ENCODE data around the gene SMAD1. TPM values are rescaled to one million over a fixed set of nuclear protein-coding genes. Genes with fewer than 3 reads are reported as not detected.

The SMAD1 gene
- total and polyA plus RNA-seq, 11 donors: 1.8 to 21.4 (median 14.8) TPM

GRCh38 chr4:145473203-145473602 lies 8.4 kb upstream of the SMAD1 start:
- no peaks in the 10 kb centered on the region for H3K27me3 ChIP-seq
- intact Hi-C loops (cut with DNase I): no loop called here
- 80 to 90% (median 84%) methylated on average over 3 to 4 of the region's 4 CpGs for WGBS, 4 donors

GRCh38 chr4:145480257-145480656 lies 1.4 kb upstream of the SMAD1 start:
- Histone ChIP-seq H3K36me3 (no peaks in the 10 kb centered on the region), H3K9me3 (no peaks in the 10 kb centered on the region), H3K4me1 (peaks cover 0 to 33% (median 15%) of the 10 kb centered on the region in 12 donors), H3K4me3 (no peak overlapping the region), H3K27ac (no peak overlapping the region), H3K27me3 (no peaks in the 10 kb centered on the region)
- intact Hi-C loops (cut with DNase I): loop anchor here in 8 of 10 donors (5.0 to 10.0 kb wide), 11 partner anchors 67 to 305 kb away; partner anchors contain the start of gene MMAA (in 3 of the 8)
- TF ChIP-seq CTCF (IDR thresholded peaks at IDR 0.05) (no peak), POLR2A (IDR thresholded peaks at IDR 0.05) (no peak)
- 33 to 52% (median 48%) methylated on average over 1 of the region's 1 CpG for WGBS, 4 donors
- ATAC-seq (no peak), DNase-seq (no peak)

More at GRCh38 chr4:145473203-145473602, 8.4 kb upstream of the SMAD1 start:
- no peak for TF ChIP-seq POLR2A (IDR thresholded peaks at IDR 0.05)
- TF ChIP-seq CTCF (IDR thresholded peaks at IDR 0.05): no peak
- ATAC-seq (no peak), DNase-seq (no peak)
- H3K36me3 ChIP-seq: no peaks in the 10 kb centered on the region
- H3K4me1 ChIP-seq: no peaks in the 10 kb centered on the region
- no peak overlapping the region for H3K27ac ChIP-seq
- H3K4me3 ChIP-seq: no peak overlapping the region
- H3K9me3 ChIP-seq: peaks cover 0 to 12% (median 0%) of the 10 kb centered on the region in 12 donors

- Histone ChIP-seq H3K9me3 (no peaks in the 10 kb centered on the region), H3K27ac (peak overlapping the region; percentile 92 to 99 (median 97)), H3K4me3 (peak overlapping the region; percentile 70 to 99 (median 85)), H3K4me1 (peaks cover 0 to 39% (median 22%) of the 10 kb centered on the region in 12 donors), H3K36me3 (no peaks in the 10 kb centered on the region), H3K27me3 (no peaks in the 10 kb centered on the region)
- intact Hi-C loops (cut with DNase I): loop anchor here in 8 of 10 donors (2.0 to 10.0 kb wide), 12 partner anchors 65 to 307 kb away; partner anchors contain the start of gene MMAA (in 3 of the 8)
- peak in 2 of 4 donors; percentile 45 to 52 for ATAC-seq
- TF ChIP-seq POLR2A (IDR thresholded peaks at IDR 0.05) (peak in 1 of 2 donors; percentile 3), CTCF (IDR thresholded peaks at IDR 0.05) (no peak)
- WGBS, 4 donors: 0 to 10% (median 0%) methylated on average over 2 to 42 of the region's 42 CpGs
- DNase-seq: no peak
Measured at GRCh38 chr4:145481942-145482208, 222 bp downstream of the SMAD1 start.

- H3K36me3 ChIP-seq: no peaks in the 10 kb centered on the region
- TF ChIP-seq CTCF (IDR thresholded peaks at IDR 0.05): peak in 2 of 12 donors; percentile 11 to 28
- no peak for TF ChIP-seq POLR2A (IDR thresholded peaks at IDR 0.05)
- 0 to 1% (median 0%) methylated on average over 40 to 73 of the region's 73 CpGs for WGBS, 4 donors
- peaks cover 0 to 44% (median 27%) of the 10 kb centered on the region in 12 donors for H3K4me1 ChIP-seq
- H3K4me3 ChIP-seq: peak overlapping the region; percentile 70 to 99 (median 85)
- H3K9me3 ChIP-seq: no peaks in the 10 kb centered on the region
- peak; percentile 29 to 71 (median 58) for ATAC-seq
- H3K27me3 ChIP-seq: no peaks in the 10 kb centered on the region
- DNase-seq: peak; percentile 40 to 73 (median 62)
- peak overlapping the region; percentile 92 to 99 (median 97) for H3K27ac ChIP-seq
- intact Hi-C loops (cut with DNase I): loop anchor here in 8 of 10 donors (2.0 to 10.0 kb wide), 12 partner anchors 65 to 308 kb away; partner anchors contain the start of gene MMAA (in 3 of the 8)
Measured at GRCh38 chr4:145482209-145483037, 770 bp downstream of the SMAD1 start.
